ENCODE data around the gene MRPL45. TPM values are rescaled to one million over a fixed set of nuclear protein-coding genes. Genes with fewer than 3 reads are reported as not detected.

The MRPL45 gene
- total RNA-seq, 2 donors from 2014 or later: 9.0 to 10.7 TPM

DNA sequence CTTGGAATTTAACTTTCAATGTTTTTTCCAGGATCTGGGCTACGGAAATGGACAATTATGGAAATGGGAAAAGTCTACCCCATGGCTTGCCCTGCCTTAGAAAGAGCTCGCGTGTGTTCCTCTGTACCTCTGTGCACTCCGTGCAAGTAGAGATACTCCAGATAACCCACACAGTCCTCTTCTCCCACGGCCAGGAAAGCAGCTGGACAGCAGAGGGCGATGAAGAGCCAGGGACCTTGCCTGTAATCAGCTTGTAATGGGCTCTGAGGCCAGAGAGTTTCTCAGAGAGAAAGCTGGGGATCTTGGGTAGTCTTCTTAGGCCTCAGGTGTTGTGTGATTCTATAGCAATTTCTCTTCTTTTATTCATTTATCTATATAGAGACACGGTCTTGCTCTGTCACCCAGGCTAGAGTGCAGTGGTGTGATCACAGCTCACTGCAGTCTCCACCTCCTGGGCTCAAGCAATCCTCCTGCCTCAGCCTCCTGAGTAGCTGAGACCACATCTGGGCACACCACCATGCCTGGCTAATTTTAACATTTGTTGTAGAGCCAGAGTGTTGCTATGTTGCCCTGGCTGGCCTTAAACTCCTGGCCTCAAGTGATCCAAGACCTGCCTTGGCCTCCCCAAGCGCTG is 52.2 kb downstream of the MRPL45 start:
- peak; percentile 55 for DNase-seq (ENCODE audit: low spot score)
- no peak overlapping the region for H3K4me3 ChIP-seq
- no peaks in the 10 kb centered on the region for H3K27me3 ChIP-seq (replicated peaks; ENCODE audit: insufficient read depth)
- no peaks in the 10 kb centered on the region for H3K9me3 ChIP-seq
- peaks cover 12% of the 10 kb centered on the region in 2 donors for H3K4me1 ChIP-seq (ENCODE audit: control insufficient read depth in 1 of 2, low read depth in 2 of 2)
- no peaks in the 10 kb centered on the region for H3K36me3 ChIP-seq
- no peak overlapping the region for H3K27ac ChIP-seq
- peak; percentile 67 for ATAC-seq (ENCODE audit: insufficient number of reproducible peaks, low FRiP score, low read depth)
- peak; percentile 89 for TF ChIP-seq CTCF (IDR thresholded peaks at IDR 0.05)

DNA sequence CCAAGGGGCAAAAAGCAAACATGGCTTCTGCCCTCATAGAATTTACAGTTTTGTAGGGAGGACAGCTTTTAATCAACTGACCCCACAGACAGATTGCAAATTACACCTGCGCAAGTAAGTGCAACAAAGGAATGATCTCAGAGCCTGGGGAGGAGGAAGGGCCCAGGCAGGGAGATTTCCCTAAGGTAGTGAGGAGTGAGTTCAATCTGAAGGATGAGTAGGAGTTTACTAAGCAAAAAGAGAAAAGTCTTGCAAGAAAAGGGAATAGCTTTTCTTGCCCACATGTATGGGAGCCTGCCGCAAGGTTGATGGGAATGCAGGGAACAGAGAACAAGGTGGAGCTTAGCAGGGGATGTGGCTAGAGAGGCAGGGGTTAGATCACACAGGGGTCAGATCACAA is 53.1 kb downstream of the MRPL45 start:
- H3K9me3 ChIP-seq: no peaks in the 10 kb centered on the region
- DNase-seq (ENCODE audit: low spot score) (no peak), ATAC-seq (ENCODE audit: insufficient number of reproducible peaks, low FRiP score, low read depth) (no peak)
- no peak for TF ChIP-seq CTCF (IDR thresholded peaks at IDR 0.05)
- H3K4me3 ChIP-seq: no peak overlapping the region
- peaks cover 20% of the 10 kb centered on the region in 2 donors for H3K4me1 ChIP-seq (ENCODE audit: control insufficient read depth in 1 of 2, low read depth in 2 of 2)
- H3K36me3 ChIP-seq: no peaks in the 10 kb centered on the region
- no peaks in the 10 kb centered on the region for H3K27me3 ChIP-seq (replicated peaks; ENCODE audit: insufficient read depth)
- no peak overlapping the region for H3K27ac ChIP-seq

DNA sequence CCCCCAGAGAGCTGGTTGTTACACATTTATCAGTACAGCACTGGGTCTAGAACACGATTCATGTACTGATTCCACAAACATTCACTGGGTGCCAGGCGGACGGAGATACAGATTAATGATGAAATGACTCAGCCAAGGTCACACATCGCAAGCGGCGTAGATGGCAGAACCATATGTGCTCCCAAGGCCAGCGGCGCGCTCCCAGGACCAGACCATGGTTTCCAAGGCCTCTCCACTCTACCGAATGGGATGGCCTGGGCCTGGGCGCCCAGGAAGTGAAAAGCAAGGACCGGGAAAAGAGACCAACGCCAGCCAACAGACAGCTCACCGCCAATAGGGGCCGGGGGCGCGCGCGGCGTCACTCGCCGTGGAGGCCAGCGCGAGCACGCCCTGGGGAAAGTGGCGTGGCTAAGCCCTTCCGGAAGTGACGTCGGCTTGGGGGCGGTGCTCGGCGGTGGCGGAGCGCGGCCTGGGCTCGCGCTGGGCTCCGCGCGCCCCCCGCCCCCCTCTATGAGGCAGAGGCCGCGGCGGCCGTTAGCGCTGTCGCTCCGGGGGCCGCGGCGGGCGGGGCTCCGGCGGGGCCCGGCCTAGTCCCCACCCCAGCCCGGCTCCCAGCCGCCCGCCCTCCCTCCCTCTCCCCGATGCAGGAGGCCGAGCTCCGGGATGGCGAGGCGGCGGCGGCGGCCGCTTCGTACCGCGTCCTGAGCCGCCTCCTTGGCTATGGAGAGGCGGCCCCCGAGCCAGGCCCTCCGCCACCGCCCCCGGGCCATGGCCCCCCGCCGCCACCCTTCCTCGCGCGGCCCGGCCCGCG is 54.6 kb downstream of the MRPL45 start, which contains the start of gene SOCS7:
Gene SOCS7 (plus strand): TSS at position 433 of the 811 bp plus-strand sequence. CDS start 209 bp downstream, at position 642.
- TF ChIP-seq CTCF (IDR thresholded peaks at IDR 0.05): no peak
- Histone ChIP-seq H3K4me3 (peak within 1 kb of the TSS; percentile 91), H3K36me3 (no peaks in the 10 kb centered on the region), H3K4me1 (ENCODE audit: control insufficient read depth in 1 of 2, low read depth in 2 of 2) (peaks cover 28 to 36% of the 10 kb centered on the region in 2 donors), H3K9me3 (no peaks in the 10 kb centered on the region), H3K27me3 (replicated peaks; ENCODE audit: insufficient read depth) (no peaks in the 10 kb centered on the region), H3K27ac (peak within 1 kb of the TSS; percentile 70 to 80)
- ATAC-seq (ENCODE audit: insufficient number of reproducible peaks, low FRiP score, low read depth) (peak; percentile 61), DNase-seq (ENCODE audit: low spot score) (peak; percentile 74)

DNA sequence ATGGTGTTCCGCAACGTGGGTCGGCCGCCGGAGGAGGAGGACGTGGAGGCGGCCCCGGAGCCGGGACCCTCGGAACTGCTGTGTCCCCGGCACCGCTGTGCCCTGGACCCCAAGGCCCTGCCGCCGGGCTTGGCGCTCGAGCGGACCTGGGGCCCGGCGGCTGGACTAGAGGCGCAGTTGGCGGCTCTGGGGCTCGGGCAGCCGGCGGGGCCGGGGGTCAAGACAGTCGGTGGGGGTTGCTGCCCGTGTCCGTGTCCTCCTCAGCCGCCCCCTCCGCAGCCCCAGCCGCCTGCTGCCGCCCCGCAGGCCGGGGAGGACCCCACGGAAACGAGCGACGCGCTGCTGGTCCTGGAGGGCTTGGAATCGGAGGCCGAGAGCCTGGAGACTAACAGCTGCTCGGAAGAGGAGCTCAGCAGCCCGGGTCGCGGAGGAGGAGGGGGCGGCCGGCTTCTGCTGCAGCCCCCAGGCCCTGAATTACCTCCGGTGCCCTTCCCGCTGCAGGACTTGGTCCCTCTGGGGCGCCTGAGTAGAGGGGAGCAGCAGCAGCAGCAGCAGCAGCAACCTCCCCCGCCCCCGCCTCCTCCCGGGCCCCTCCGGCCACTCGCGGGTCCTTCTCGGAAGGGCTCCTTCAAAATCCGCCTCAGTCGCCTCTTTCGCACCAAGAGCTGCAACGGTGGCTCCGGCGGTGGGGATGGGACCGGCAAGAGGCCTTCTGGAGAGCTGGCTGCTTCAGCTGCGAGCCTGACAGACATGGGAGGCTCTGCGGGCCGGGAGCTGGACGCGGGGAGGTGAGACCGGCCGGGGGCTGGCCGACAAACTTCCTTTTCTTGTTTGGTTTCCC is 55.5 kb downstream of the MRPL45 start:
- Histone ChIP-seq H3K4me3 (peak overlapping the region; percentile 91), H3K27ac (peak overlapping the region; percentile 70 to 80), H3K9me3 (no peaks in the 10 kb centered on the region), H3K36me3 (no peaks in the 10 kb centered on the region), H3K4me1 (ENCODE audit: control insufficient read depth in 1 of 2, low read depth in 2 of 2) (peaks cover 30 to 45% of the 10 kb centered on the region in 2 donors), H3K27me3 (replicated peaks; ENCODE audit: insufficient read depth) (no peaks in the 10 kb centered on the region)
- no peak for TF ChIP-seq CTCF (IDR thresholded peaks at IDR 0.05)
- DNase-seq (ENCODE audit: low spot score) (no peak), ATAC-seq (ENCODE audit: insufficient number of reproducible peaks, low FRiP score, low read depth) (peak; percentile 2)

Measured in thoracic aorta (tissue), 2 donors.